Small intestine (tissue), 7 donors: ENCODE results near the gene PAX4. TPM values are rescaled to one million over a fixed set of nuclear protein-coding genes. Genes with fewer than 3 reads are reported as not detected.

Experiments
- DNase-seq, 2 donors: peaks; one replicate each; pipeline versions ENCODE4 v3.0.0 to v3.0.0-alpha.2; 2013
- FAIRE-seq: peaks from 2 replicates; lab custom pipeline; 2012; peaks lifted over from hg19 to GRCh38; lab: Jason Lieb, UNC
- H3K27ac ChIP-seq, 3 donors: one replicate each; pipeline ENCODE4 v1.5.1; 2013; ENCODE audit warnings: low read length in 2 of 3, mild to moderate bottlenecking in 2 of 3, control low read depth in 1 of 3, inconsistent platforms in 1 of 3, low read depth in 1 of 3, moderate library complexity in 1 of 3
- H3K27me3 ChIP-seq, 3 donors: one replicate each; pipeline ENCODE4 v1.6.1; 2013; ENCODE audit warnings: low read length in 3 of 3, inconsistent platforms in 1 of 3; ENCODE audit not compliant: control insufficient read depth in 3 of 3, insufficient read depth in 3 of 3
- H3K36me3 ChIP-seq, 3 donors: one replicate each; pipeline ENCODE4 v1.6.1; 2013; ENCODE audit warnings: low read length in 3 of 3, inconsistent platforms in 1 of 3, low read depth in 1 of 3, mild to moderate bottlenecking in 1 of 3, moderate library complexity in 1 of 3; ENCODE audit not compliant: control insufficient read depth in 3 of 3, insufficient read depth in 2 of 3
- H3K4me1 ChIP-seq, 3 donors: one replicate each; pipeline ENCODE4 v1.6.1; 2013; ENCODE audit warnings: low read length in 2 of 3, inconsistent platforms in 1 of 3, low read depth in 1 of 3, mild to moderate bottlenecking in 1 of 3, moderate library complexity in 1 of 3; ENCODE audit not compliant: control insufficient read depth in 3 of 3, insufficient read depth in 2 of 3
- H3K4me3 ChIP-seq, 3 donors: one replicate each; pipeline ENCODE4 v1.5.1; 2013; ENCODE audit warnings: low read length in 3 of 3, control low read depth in 1 of 3, inconsistent platforms in 1 of 3, low read depth in 1 of 3, mild to moderate bottlenecking in 1 of 3, moderate library complexity in 1 of 3
- H3K9me3 ChIP-seq, 2 donors: one replicate each; pipeline ENCODE4 v1.6.1; 2013; ENCODE audit warnings: low read depth in 1 of 2, low read length in 1 of 2; ENCODE audit not compliant: control insufficient read depth in 2 of 2, insufficient read depth in 1 of 2
- WGBS, 3 donors: extraction: QIAGEN DNeasy Blood & Tissue Kit; methylation state at CpG; one replicate each; pipeline ENCODE4 v1.1.7; 2013; 5-methylcytosine and 5-hydroxymethylcytosine counted together
- polyA plus RNA-seq, 4 donors: library from polyadenylated mRNA; stranded (reverse) in 3 of 4; unstranded in 1 of 4; fragments of 200-250 nt in 3 of 4; fragments of 120-200 nt in 1 of 4; gene quantifications; one replicate each; pipeline versions ENCODE4 v1.2.1 to v1.2.3, GENCODE V29; 2013
- donor health status: healthy with polysubstance abuse.
- donor health status: control.
- donor health status: control.
- donor health status: Bipolar disorder and iron deficiency.
- donor health status: healthy.

The PAX4 gene
- polyA plus RNA-seq, 4 donors: 0.31 to 4.9 (median 0.81) TPM; not detected in 1

- Histone ChIP-seq H3K27me3 (peaks cover 0 to 5% (median 0%) of the 10 kb centered on the region in 3 donors), H3K9me3 (no peaks in the 10 kb centered on the region), H3K36me3 (peaks cover 0 to 16% (median 7%) of the 10 kb centered on the region in 3 donors), H3K27ac (no peak overlapping the region), H3K4me1 (no peaks in the 10 kb centered on the region), H3K4me3 (no peak overlapping the region)
- WGBS, 3 donors: 92 to 96% (median 95%) methylated on average over 5 of the region's 5 CpGs
- FAIRE-seq (no peak), DNase-seq (no peak)
Observed at GRCh38 chr7:127595737-127596136, 22.2 kb downstream of the PAX4 start.

- no peak for FAIRE-seq
- H3K27ac ChIP-seq: no peak overlapping the region
- DNase-seq: peak; percentile 30 to 60
- no peak overlapping the region for H3K4me3 ChIP-seq
- no peaks in the 10 kb centered on the region for H3K27me3 ChIP-seq
- 11 to 41% (median 16%) methylated on average over 1 of the region's 1 CpG for WGBS, 3 donors
- H3K9me3 ChIP-seq: no peaks in the 10 kb centered on the region
- H3K4me1 ChIP-seq: peaks cover 0 to 2% (median 2%) of the 10 kb centered on the region in 3 donors
- peaks cover 0 to 27% (median 8%) of the 10 kb centered on the region in 3 donors for H3K36me3 ChIP-seq
Observed at GRCh38 chr7:127594490-127594889, 23.5 kb downstream of the PAX4 start.

GRCh38 chr7:127592550-127592949, 25.4 kb downstream of the PAX4 start:
- Histone ChIP-seq H3K9me3 (no peaks in the 10 kb centered on the region), H3K27ac (no peak overlapping the region), H3K4me1 (peaks cover 0 to 12% (median 7%) of the 10 kb centered on the region in 3 donors), H3K4me3 (no peak overlapping the region), H3K27me3 (no peaks in the 10 kb centered on the region), H3K36me3 (peaks cover 0 to 29% (median 8%) of the 10 kb centered on the region in 3 donors)
- no peak for DNase-seq
- 74 to 82% (median 80%) methylated on average over 4 of the region's 4 CpGs for WGBS, 3 donors
- no peak for FAIRE-seq

- WGBS, 3 donors: 76 to 83% (median 81%) methylated on average over 6 of the region's 6 CpGs
- no peak for FAIRE-seq
Observed at GRCh38 chr7:127591591-127591990, 26.4 kb downstream of the PAX4 start.

GRCh38 chr7:127591189-127591588, 26.8 kb downstream of the PAX4 start:
- peaks cover 0 to 13% (median 7%) of the 10 kb centered on the region in 3 donors for H3K4me1 ChIP-seq
- peaks cover 0 to 29% (median 8%) of the 10 kb centered on the region in 3 donors for H3K36me3 ChIP-seq
- no peak overlapping the region for H3K4me3 ChIP-seq
- FAIRE-seq: no peak
- no peak for DNase-seq
- no peaks in the 10 kb centered on the region for H3K9me3 ChIP-seq
- WGBS, 3 donors: 91 to 96% (median 94%) methylated on average over 7 of the region's 7 CpGs
- H3K27ac ChIP-seq: no peak overlapping the region
- H3K27me3 ChIP-seq: no peaks in the 10 kb centered on the region

More at GRCh38 chr7:127591591-127591990, 26.4 kb downstream of the PAX4 start:
- peaks cover 0 to 29% (median 8%) of the 10 kb centered on the region in 3 donors for H3K36me3 ChIP-seq
- DNase-seq: no peak
- no peak overlapping the region for H3K27ac ChIP-seq
- H3K4me1 ChIP-seq: peaks cover 0 to 13% (median 7%) of the 10 kb centered on the region in 3 donors
- H3K27me3 ChIP-seq: no peaks in the 10 kb centered on the region
- no peak overlapping the region for H3K4me3 ChIP-seq
- H3K9me3 ChIP-seq: no peaks in the 10 kb centered on the region

- DNase-seq (no peak), FAIRE-seq (no peak)
- no peaks in the 10 kb centered on the region for H3K9me3 ChIP-seq
- no peak overlapping the region for H3K27ac ChIP-seq
- H3K4me3 ChIP-seq: peak overlapping the region in 1 of 3 donors; percentile 99
- H3K4me1 ChIP-seq: peaks cover 0 to 18% (median 9%) of the 10 kb centered on the region in 3 donors
- peaks cover 0 to 29% (median 8%) of the 10 kb centered on the region in 3 donors for H3K36me3 ChIP-seq
- 80 to 97% (median 91%) methylated on average over 3 of the region's 3 CpGs for whole genome bisulfite sequencing, 3 donors
- no peaks in the 10 kb centered on the region for H3K27me3 ChIP-seq
Observed at GRCh38 chr7:127589896-127590295, 28.0 kb downstream of the PAX4 start.

- FAIRE-seq (no peak), DNase-seq (peak; percentile 62 to 84)
- peak overlapping the region; percentile 84 to 99 (median 94) for H3K4me3 ChIP-seq
- peaks cover 0 to 34% (median 8%) of the 10 kb centered on the region in 3 donors for H3K36me3 ChIP-seq
- no peaks in the 10 kb centered on the region for H3K27me3 ChIP-seq
- peaks cover 0 to 26% (median 18%) of the 10 kb centered on the region in 3 donors for H3K4me1 ChIP-seq
- no peaks in the 10 kb centered on the region for H3K9me3 ChIP-seq
- 7 to 10% (median 9%) methylated on average over 43 of the region's 43 CpGs for WGBS, 3 donors
- peak overlapping the region; percentile 59 to 94 (median 88) for H3K27ac ChIP-seq
Observed at GRCh38 chr7:127588697-127589482, 29.1 kb downstream of the PAX4 start.

GRCh38 chr7:127588019-127588696, 29.8 kb downstream of the PAX4 start, which contains the start of gene ARF5:
Gene ARF5, plus strand, starts transcription at chr7:127588411. Its CDS starts 88 bp downstream, at chr7:127588499.
- no peaks in the 10 kb centered on the region for H3K27me3 ChIP-seq
- peak within 1 kb of the TSS; percentile 84 to 99 (median 94) for H3K4me3 ChIP-seq
- H3K9me3 ChIP-seq: no peaks in the 10 kb centered on the region
- DNase-seq (peak; percentile 84 to 94), FAIRE-seq (no peak)
- peaks cover 0 to 37% (median 8%) of the 10 kb centered on the region in 3 donors for H3K36me3 ChIP-seq
- WGBS, 3 donors: 1% methylated on average over 44 to 77 of the region's 77 CpGs
- H3K27ac ChIP-seq: peak within 1 kb of the TSS; percentile 59 to 94 (median 88)
- peaks cover 0 to 29% (median 23%) of the 10 kb centered on the region in 3 donors for H3K4me1 ChIP-seq
